Thoracic aorta (tissue), 2 donors: ENCODE results near the gene RTN4R. TPM values are rescaled to one million over a fixed set of nuclear protein-coding genes. Genes with fewer than 3 reads are reported as not detected.

Experiments
- ATAC-seq: fragments of 150-250 bp; one replicate; pipeline ENCODE4 v1.8.0; 2017; ENCODE audit warnings: low read depth; ENCODE audit not compliant: insufficient number of reproducible peaks, low FRiP score
- DNase-seq: peaks from one replicate; pipeline ENCODE4 v3.0.0-alpha.2; 2020; ENCODE audit warnings: low spot score
- H3K27ac ChIP-seq, 2 donors: fragments of 200-600 bp; sonication (generic); 1 replicate in 1 of 2; 2 replicates in 1 of 2; pipeline ENCODE4 v1.5.1; 2016; ENCODE audit warnings: mild to moderate bottlenecking in 2 of 2, moderate library complexity in 2 of 2
- H3K27me3 ChIP-seq: fragments of 200-600 bp; sonication (generic); replicated peaks from 2 replicates; pipeline ENCODE4 v1.6.0; 2016; ENCODE audit warnings: mild to moderate bottlenecking; ENCODE audit not compliant: insufficient read depth
- H3K36me3 ChIP-seq: fragments of 200-600 bp; sonication (generic); one replicate; pipeline ENCODE4 v1.5.1; 2016
- H3K4me1 ChIP-seq, 2 donors: fragments of 200-600 bp; sonication (generic); 1 replicate in 1 of 2; 2 replicates in 1 of 2; pipeline versions ENCODE4 v1.5.1 to v1.6.0; 2016; ENCODE audit warnings: low read depth in 2 of 2, mild to moderate bottlenecking in 1 of 2; ENCODE audit not compliant: control insufficient read depth in 1 of 2
- H3K4me3 ChIP-seq: fragments of 200-600 bp; sonication (generic); 2 replicates; pipeline ENCODE4 v1.5.1; 2016; ENCODE audit warnings: mild to moderate bottlenecking
- H3K9me3 ChIP-seq: fragments of 200-600 bp; sonication (generic); 2 replicates; pipeline ENCODE4 v1.5.1; 2016
- CTCF ChIP-seq: fragments of 200-600 bp; sonication (generic); IDR thresholded peaks from one replicate; pipeline ENCODE4 v1.5.1; 2019; ENCODE audit warnings: antibody characterized with exemption
- total RNA-seq, 2 donors: library from RNA; depleted of rRNA; stranded (reverse); fragments of >200 nt; gene quantifications; one replicate each; pipeline versions ENCODE4 v1.1.0 to v1.2.3, GENCODE V29; 2016

The RTN4R gene
- total RNA-seq, 2 donors from 2014 or later, result 7.4 TPM; not detected in 1

GRCh38 chr22:20211409-20211996, 56.6 kb downstream of the RTN4R start:
- no peaks in the 10 kb centered on the region for H3K9me3 ChIP-seq
- no peak for TF ChIP-seq CTCF
- no peaks in the 10 kb centered on the region for H3K27me3 ChIP-seq
- peak overlapping the region; percentile 5 for H3K4me3 ChIP-seq
- DNase-seq (no peak), ATAC-seq (no peak)
- no peak overlapping the region for H3K27ac ChIP-seq
- no peaks in the 10 kb centered on the region for H3K36me3 ChIP-seq
- H3K4me1 ChIP-seq, result peaks cover 10 to 48% of the 10 kb centered on the region in 2 donors

- no peak overlapping the region for H3K27ac ChIP-seq
- no peaks in the 10 kb centered on the region for H3K36me3 ChIP-seq
- no peak for TF ChIP-seq CTCF
- no peak for DNase-seq
- H3K27me3 ChIP-seq, result no peaks in the 10 kb centered on the region
- ATAC-seq, result no peak
- H3K9me3 ChIP-seq, result no peaks in the 10 kb centered on the region
- H3K4me1 ChIP-seq, result peaks cover 10 to 50% of the 10 kb centered on the region in 2 donors
- H3K4me3 ChIP-seq, result no peak overlapping the region
These were observed 57.6 kb downstream of the RTN4R start for GRCh38 chr22:20210473-20211059.

- no peaks in the 10 kb centered on the region for H3K27me3 ChIP-seq
- no peak for TF ChIP-seq CTCF
- DNase-seq, result no peak
These were observed 58.3 kb downstream of the RTN4R start for GRCh38 chr22:20209761-20210250.

GRCh38 chr22:20208713-20209310, 59.3 kb downstream of the RTN4R start:
- no peak overlapping the region for H3K4me3 ChIP-seq
- no peaks in the 10 kb centered on the region for H3K27me3 ChIP-seq
- no peak for TF ChIP-seq CTCF
- DNase-seq (no peak), ATAC-seq (no peak)
- H3K27ac ChIP-seq, result no peak overlapping the region
- H3K9me3 ChIP-seq, result no peaks in the 10 kb centered on the region
- H3K4me1 ChIP-seq, result peaks cover 10 to 47% of the 10 kb centered on the region in 2 donors
- no peaks in the 10 kb centered on the region for H3K36me3 ChIP-seq

More at GRCh38 chr22:20209761-20210250, 58.3 kb downstream of the RTN4R start:
- Histone ChIP-seq H3K36me3 (no peaks in the 10 kb centered on the region), H3K27ac (no peak overlapping the region), H3K9me3 (no peaks in the 10 kb centered on the region), H3K4me3 (no peak overlapping the region), H3K4me1 (peaks cover 10 to 50% of the 10 kb centered on the region in 2 donors)
- ATAC-seq, result no peak

- Histone ChIP-seq H3K27me3 (no peaks in the 10 kb centered on the region), H3K36me3 (no peaks in the 10 kb centered on the region), H3K4me1 (peaks cover 19 to 47% of the 10 kb centered on the region in 2 donors), H3K9me3 (no peaks in the 10 kb centered on the region), H3K27ac (no peak overlapping the region), H3K4me3 (peak overlapping the region; percentile 70)
- ATAC-seq, result no peak
- no peak for DNase-seq
- TF ChIP-seq CTCF, result no peak
These were observed 60.7 kb downstream of the RTN4R start for GRCh38 chr22:20207277-20208025.
